CD4-positive, alpha-beta memory T cell (primary cell): ENCODE measurements around the gene CLDN4. TPM values are rescaled to one million over a fixed set of nuclear protein-coding genes. Genes with fewer than 3 reads are reported as not detected.

Experiments
- CTCF ChIA-PET: fragments of 350-600 bp; sonication (Branson Sonifier 250); formaldehyde crosslinking; loops from one replicate; lab custom pipeline; 2021; ENCODE audit warnings: inconsistent platforms; ENCODE audit not compliant: partially characterized antibody; lab: Charles Lee
- POLR2A ChIA-PET: fragments of 350-600 bp; sonication (Branson Sonifier 250); formaldehyde crosslinking; loops from one replicate; lab custom pipeline; 2021; ENCODE audit not compliant: partially characterized antibody; lab: Charles Lee
- DNase-seq, 5 donors: peaks; one replicate each; pipeline versions ENCODE4 v3.0.0 to v3.0.0-alpha.2; 2020 to 2022; ENCODE audit warnings: mixed read lengths in 1 of 5
- H3K27ac ChIP-seq: one replicate; pipeline ENCODE4 v1.7.0; 2013; ENCODE audit warnings: low read depth, low read length
- H3K27me3 ChIP-seq: 2 replicates; pipeline ENCODE4 v1.7.0; 2013; ENCODE audit warnings: mild to moderate bottlenecking, low read length, moderate library complexity; ENCODE audit not compliant: insufficient read depth
- H3K36me3 ChIP-seq: 2 replicates; pipeline ENCODE4 v1.7.0; 2013; ENCODE audit warnings: mild to moderate bottlenecking, low read length, moderate library complexity; ENCODE audit not compliant: insufficient read depth
- H3K4me1 ChIP-seq: 2 replicates; pipeline ENCODE4 v1.7.0; 2013; ENCODE audit warnings: mild to moderate bottlenecking, low read length, moderate library complexity; ENCODE audit not compliant: insufficient read depth
- H3K4me3 ChIP-seq, 2 donors: one replicate each; pipeline ENCODE4 v1.7.0; 2013; ENCODE audit warnings: low read length in 2 of 2, mild to moderate bottlenecking in 1 of 2
- H3K9me3 ChIP-seq, 2 donors: one replicate each; pipeline ENCODE4 v1.7.0; 2013; ENCODE audit warnings: low read length in 2 of 2, control low read depth in 1 of 2; ENCODE audit not compliant: control insufficient read depth in 1 of 2
- H3K27ac Mint-ChIP-seq, 7 donors: one replicate each; pipeline ENCODE4 v1.8.0; 2020 to 2021; ENCODE audit warnings: mixed read lengths in 7 of 7, mild to moderate bottlenecking in 6 of 7, inconsistent platforms in 3 of 7, moderate library complexity in 3 of 7
- H3K27me3 Mint-ChIP-seq, 2 donors: one replicate each; pipeline ENCODE4 v1.8.0; 2020 to 2021; ENCODE audit warnings: mixed read lengths in 2 of 2
- H3K36me3 Mint-ChIP-seq, 2 donors: one replicate each; pipeline ENCODE4 v1.8.0; 2020 to 2021; ENCODE audit warnings: mixed read lengths in 2 of 2, inconsistent platforms in 1 of 2, mild to moderate bottlenecking in 1 of 2
- H3K4me1 Mint-ChIP-seq, 4 donors: one replicate each; pipeline ENCODE4 v1.8.0; 2020 to 2021; ENCODE audit warnings: mixed read lengths in 4 of 4, mild to moderate bottlenecking in 1 of 4
- H3K4me3 Mint-ChIP-seq, 8 donors: one replicate each; pipeline ENCODE4 v1.8.0; 2020 to 2021; ENCODE audit warnings: mixed read lengths in 8 of 8, mild to moderate bottlenecking in 7 of 8, moderate library complexity in 6 of 8, inconsistent platforms in 3 of 8
- H3K9me3 Mint-ChIP-seq, 8 donors: one replicate each; pipeline ENCODE4 v1.8.0; 2020 to 2021; ENCODE audit warnings: mixed read lengths in 8 of 8, mild to moderate bottlenecking in 5 of 8, inconsistent platforms in 3 of 8, moderate library complexity in 1 of 8
- intact Hi-C: fragments of 100-400 bp; cut with micrococcal nuclease; formaldehyde crosslinking; loops from one replicate; pipeline ENCODE4 v1.15.1; 2023
- polyA plus RNA-seq, 2 donors: library from polyadenylated mRNA; unstranded; fragments of 300-500 nt; fragmentation: Illumina TruSeq; gene quantifications; one replicate each; pipeline ENCODE4 v1.2.3, GENCODE V29; 2021
- total RNA-seq, 2 experiments: library from RNA; stranded (reverse); gene quantifications; one replicate each; pipeline ENCODE4 v1.2.3, GENCODE V29; 2021

Gene CLDN4
- total and polyA plus RNA-seq, 4 experiments from 2014 or later, result 0.05 TPM; not detected in 3

DNA sequence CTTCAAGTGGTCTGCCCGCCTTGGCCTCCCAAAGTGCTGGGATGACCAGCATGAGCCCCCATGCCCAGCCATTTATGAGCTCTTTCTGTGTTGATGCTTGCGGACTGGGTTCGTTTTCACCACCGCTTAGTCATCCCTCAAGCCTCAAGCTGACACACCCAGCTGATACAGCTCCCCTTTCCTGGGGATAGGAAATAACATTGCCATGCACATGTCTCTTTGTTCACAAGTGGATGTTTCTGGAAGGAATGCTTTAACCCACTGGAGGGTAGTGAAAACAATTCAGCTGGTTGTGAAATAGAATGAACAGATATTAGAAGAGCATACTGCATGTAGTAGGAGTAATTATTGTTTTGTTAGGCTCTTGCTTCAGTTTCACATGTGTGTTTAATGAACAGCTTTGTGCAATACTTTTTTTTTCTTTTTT, 20.0 kb downstream of the CLDN4 start:
- intact Hi-C loops, result loop anchor here (1.0 kb wide), 1 partner anchor 39 kb away; no protein-coding TSS in a partner anchor
- ChIA-PET POLR2A (interaction anchor here (0.6 to 1.5 kb wide), 5 partner anchors 9 to 35 kb away, joined by 3 to 7 read pairs (median 3); partner anchors contain the start of gene METTL27), CTCF (interaction anchor here (0.8 to 1.9 kb wide), 4 partner anchors 27 to 40 kb away, joined by 3 to 7 read pairs (median 4); no protein-coding TSS in a partner anchor)
- peak overlapping the region in 2 of 8 donors; percentile 13 to 20 for H3K4me3 Mint-ChIP-seq
- Histone ChIP-seq H3K27ac (no peak overlapping the region), H3K4me3 (no peak overlapping the region), H3K4me1 (peaks cover 15% of the 10 kb centered on the region), H3K36me3 (no peaks in the 10 kb centered on the region), H3K27me3 (no peaks in the 10 kb centered on the region), H3K9me3 (no peaks in the 10 kb centered on the region)
- peaks cover 0 to 1% (median 0%) of the 10 kb centered on the region in 8 donors for H3K9me3 Mint-ChIP-seq
- peak overlapping the region in 3 of 7 donors; percentile 7 to 63 (median 45) for H3K27ac Mint-ChIP-seq
- peaks cover 5% of the 10 kb centered on the region in 2 donors for H3K27me3 Mint-ChIP-seq
- H3K36me3 Mint-ChIP-seq, result no peaks in the 10 kb centered on the region
- DNase-seq, result no peak
- peaks cover 5 to 17% (median 9%) of the 10 kb centered on the region in 4 donors for H3K4me1 Mint-ChIP-seq

GRCh38 chr7:73851410-73852338, 20.9 kb downstream of the CLDN4 start:
- POLR2A ChIA-PET, result interaction anchor here (0.6 to 1.5 kb wide), 4 partner anchors 9 to 36 kb away, joined by 3 to 7 read pairs (median 4); partner anchors contain the start of gene METTL27
- no peak overlapping the region for H3K4me3 ChIP-seq

DNA sequence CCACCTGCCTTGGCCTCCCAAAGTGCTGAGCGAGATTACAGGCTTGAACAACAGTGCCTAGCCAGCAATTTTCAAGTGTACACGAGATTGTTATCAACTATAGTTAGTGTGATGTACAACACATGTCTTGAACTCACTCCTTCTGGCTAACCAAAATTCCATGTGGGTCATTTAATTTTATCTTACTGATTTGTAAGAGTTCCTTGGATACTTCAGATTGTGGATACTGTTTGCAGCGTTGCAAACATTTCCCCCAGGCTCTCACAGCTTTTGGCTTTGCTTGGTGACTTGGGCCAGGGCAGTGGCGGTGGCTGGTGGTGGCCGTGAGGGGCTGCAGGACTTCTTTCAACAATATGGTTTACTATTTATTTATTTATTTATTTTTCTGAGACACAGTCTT, 21.7 kb downstream of the CLDN4 start:
- Mint-ChIP-seq H3K9me3 (peaks cover 0 to 1% (median 0%) of the 10 kb centered on the region in 8 donors), H3K4me1 (peaks cover 6 to 17% (median 11%) of the 10 kb centered on the region in 4 donors), H3K27ac (no peak overlapping the region), H3K27me3 (peaks cover 3 to 11% of the 10 kb centered on the region in 2 donors), H3K36me3 (no peaks in the 10 kb centered on the region), H3K4me3 (no peak overlapping the region)
- ChIA-PET CTCF (interaction anchor here (1.1 kb wide), 1 partner anchor 38 kb away, joined by 3 read pairs; no protein-coding TSS in a partner anchor), POLR2A (no interaction called here)
- Histone ChIP-seq H3K4me3 (no peak overlapping the region), H3K27ac (no peak overlapping the region), H3K4me1 (peaks cover 17% of the 10 kb centered on the region), H3K27me3 (no peaks in the 10 kb centered on the region), H3K36me3 (no peaks in the 10 kb centered on the region), H3K9me3 (no peaks in the 10 kb centered on the region)
- intact Hi-C loops, result no loop called here
- DNase-seq, result no peak

More at GRCh38 chr7:73851410-73852338, 20.9 kb downstream of the CLDN4 start:
- no peaks in the 10 kb centered on the region for H3K36me3 Mint-ChIP-seq
- Histone ChIP-seq H3K9me3 (no peaks in the 10 kb centered on the region), H3K4me1 (peaks cover 17% of the 10 kb centered on the region), H3K27me3 (no peaks in the 10 kb centered on the region), H3K27ac (no peak overlapping the region), H3K36me3 (no peaks in the 10 kb centered on the region)
- H3K9me3 Mint-ChIP-seq, result peaks cover 0 to 1% (median 0%) of the 10 kb centered on the region in 8 donors
- CTCF ChIA-PET, result interaction anchor here (0.8 to 1.9 kb wide), 4 partner anchors 30 to 41 kb away, joined by 3 to 7 read pairs (median 4); no protein-coding TSS in a partner anchor
- H3K4me3 Mint-ChIP-seq, result peak overlapping the region in 2 of 8 donors; percentile 12 to 53
- DNase-seq, result peak in 4 of 5 donors; percentile 15 to 53 (median 24)
- peaks cover 3 to 9% of the 10 kb centered on the region in 2 donors for H3K27me3 Mint-ChIP-seq
- intact Hi-C loops, result loop anchor here (1.0 kb wide), 1 partner anchor 40 kb away; no protein-coding TSS in a partner anchor
- peak overlapping the region in 6 of 7 donors; percentile 7 to 65 (median 61) for H3K27ac Mint-ChIP-seq
- peaks cover 6 to 17% (median 11%) of the 10 kb centered on the region in 4 donors for H3K4me1 Mint-ChIP-seq

DNA sequence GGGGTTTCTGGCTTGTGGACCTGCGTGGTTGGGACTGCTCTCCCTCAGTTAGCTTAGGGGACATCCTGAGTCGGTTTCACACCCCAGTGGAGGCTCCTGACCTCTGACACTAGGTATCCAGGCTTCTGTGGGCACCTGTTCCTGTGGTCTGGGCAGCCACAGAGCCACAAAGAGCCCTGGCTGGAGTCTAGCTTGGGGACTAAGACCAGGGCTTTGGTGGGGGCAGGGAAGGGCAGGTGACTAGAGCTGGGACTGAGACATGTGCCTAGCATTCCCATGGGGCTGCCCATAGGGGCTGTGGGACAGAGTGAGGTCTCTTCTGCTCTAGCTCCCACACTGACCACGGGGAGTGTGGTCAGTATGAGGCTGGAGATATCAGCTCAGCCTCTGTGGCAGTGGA, 26.1 kb downstream of the CLDN4 start:
- Mint-ChIP-seq H3K9me3 (peaks cover 0 to 4% (median 0%) of the 10 kb centered on the region in 8 donors), H3K27me3 (peaks cover 9 to 13% of the 10 kb centered on the region in 2 donors), H3K4me1 (peaks cover 1 to 5% (median 2%) of the 10 kb centered on the region in 4 donors), H3K27ac (no peak overlapping the region), H3K36me3 (no peaks in the 10 kb centered on the region), H3K4me3 (peak overlapping the region in 1 of 8 donors; percentile 15)
- H3K27ac ChIP-seq, result no peak overlapping the region
- DNase-seq, result no peak
- CTCF ChIA-PET, result interaction anchor here (0.7 to 6.4 kb wide), 9 partner anchors 14 to 250 kb away, joined by 3 to 72 read pairs (median 6); partner anchors contain the start of gene METTL27
- H3K4me1 ChIP-seq, result peaks cover 8% of the 10 kb centered on the region
- POLR2A ChIA-PET, result no interaction called here
- no peak overlapping the region for H3K4me3 ChIP-seq
- intact Hi-C loops, result no loop called here
- H3K27me3 ChIP-seq, result no peaks in the 10 kb centered on the region
- no peaks in the 10 kb centered on the region for H3K9me3 ChIP-seq
- no peaks in the 10 kb centered on the region for H3K36me3 ChIP-seq

DNA sequence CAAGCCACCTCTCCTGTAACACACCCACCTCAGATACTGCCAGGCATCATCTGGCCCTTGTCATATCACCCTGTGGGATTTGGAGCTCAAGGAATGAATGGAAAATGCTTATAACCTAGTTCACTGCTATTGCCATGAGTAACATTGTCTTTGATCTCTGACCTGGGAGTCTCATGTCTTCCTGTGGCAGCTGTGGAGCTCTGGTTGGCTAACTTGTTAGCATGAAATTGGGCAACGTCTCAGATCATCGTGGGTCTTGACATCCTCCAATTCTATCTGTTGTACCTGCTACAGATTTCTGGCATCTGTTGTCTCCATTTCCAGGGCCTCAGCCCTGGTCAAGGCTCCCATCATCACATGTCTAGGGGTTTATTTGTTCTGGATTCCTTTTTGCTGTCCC, 28.0 kb downstream of the CLDN4 start:
- Histone ChIP-seq H3K4me3 (no peak overlapping the region), H3K9me3 (no peaks in the 10 kb centered on the region), H3K27me3 (no peaks in the 10 kb centered on the region), H3K27ac (no peak overlapping the region), H3K36me3 (no peaks in the 10 kb centered on the region), H3K4me1 (peaks cover 8% of the 10 kb centered on the region)
- no peak for DNase-seq
- H3K4me1 Mint-ChIP-seq, result peaks cover 0 to 5% (median 1%) of the 10 kb centered on the region in 4 donors
- H3K27ac Mint-ChIP-seq, result no peak overlapping the region
- ChIA-PET POLR2A (no interaction called here), CTCF (interaction anchor here (0.7 to 6.4 kb wide), 3 partner anchors 32 to 172 kb away, joined by 3 to 72 read pairs (median 51); no protein-coding TSS in a partner anchor)
- intact Hi-C loops, result no loop called here
- H3K9me3 Mint-ChIP-seq, result peaks cover 0 to 4% (median 0%) of the 10 kb centered on the region in 8 donors
- no peak overlapping the region for H3K4me3 Mint-ChIP-seq
- no peaks in the 10 kb centered on the region for H3K36me3 Mint-ChIP-seq
- peaks cover 9 to 11% of the 10 kb centered on the region in 2 donors for H3K27me3 Mint-ChIP-seq

- Histone ChIP-seq H3K4me1 (peaks cover 1% of the 10 kb centered on the region), H3K9me3 (no peaks in the 10 kb centered on the region), H3K36me3 (no peaks in the 10 kb centered on the region), H3K4me3 (no peak within 1 kb of the TSS), H3K27ac (no peak within 1 kb of the TSS), H3K27me3 (no peaks in the 10 kb centered on the region)
- H3K27me3 Mint-ChIP-seq, result peaks cover 7 to 8% of the 10 kb centered on the region in 2 donors
- POLR2A ChIA-PET, result no interaction called here
- H3K36me3 Mint-ChIP-seq, result no peaks in the 10 kb centered on the region
- intact Hi-C loops, result no loop called here
- H3K27ac Mint-ChIP-seq, result peak within 1 kb of the TSS in 1 of 7 donors; percentile 36
- peaks cover 0 to 4% (median 0%) of the 10 kb centered on the region in 8 donors for H3K9me3 Mint-ChIP-seq
- H3K4me3 Mint-ChIP-seq, result no peak within 1 kb of the TSS
- H3K4me1 Mint-ChIP-seq, result peaks cover 0 to 2% (median under 1%) of the 10 kb centered on the region in 4 donors
- CTCF ChIA-PET, result no interaction called here
- DNase-seq, result no peak
These were observed 30.1 kb downstream of the CLDN4 start, which contains the start of gene TMEM270 for GRCh38 chr7:73860859-73861258. Gene TMEM270 (plus strand): TSS chr7:73861159. CDS start chr7:73861195, 36 bp downstream.
